SH-SY5Y (cell line): Measurements from ENCODE around the gene POLG2.

Experiments
- GATA2 ChIP-seq: IDR thresholded peaks from 2 replicates; pipeline ENCODE4 v1.6.1; 2011; ENCODE audit warnings: mild to moderate bottlenecking, low read depth, low read length
- GATA3 ChIP-seq: IDR thresholded peaks from 2 replicates; pipeline ENCODE4 v1.6.1; 2011; ENCODE audit warnings: low read depth, mild to moderate bottlenecking, low read length, moderate library complexity

DNA sequence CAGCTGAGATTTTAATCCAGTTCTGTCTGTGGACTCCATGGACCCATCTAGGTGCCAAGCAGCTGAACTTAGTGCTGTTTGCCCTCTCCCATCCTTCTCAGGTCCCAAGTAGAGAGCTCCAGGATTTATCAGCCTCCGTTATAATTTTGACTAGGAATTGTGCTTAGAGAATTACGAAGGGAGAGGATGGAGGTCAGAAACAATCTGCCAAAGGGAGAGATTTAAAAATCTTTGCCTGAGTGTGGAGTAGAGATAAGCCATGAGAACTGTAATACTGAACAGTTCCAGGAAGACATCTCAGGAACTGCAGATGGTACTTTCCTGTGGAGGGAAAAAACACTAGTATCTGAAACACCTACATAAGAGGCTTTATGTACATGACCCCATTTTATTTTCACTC, 36.9 kb upstream of the POLG2 start:
- TF ChIP-seq GATA2: no peak
- TF ChIP-seq GATA3: no peak
